B cell (primary cell): ENCODE results near the gene TSTD2. TPM values are rescaled to one million over a fixed set of nuclear protein-coding genes. Genes with fewer than 3 reads are reported as not detected.

ENCODE experiments used
- ATAC-seq: fragments of 200-7000 bp; cut with Tn5 transposase; one replicate; pipeline ENCODE4 v1.10.0; 2021; ENCODE audit warnings: low read depth, mild to moderate bottlenecking, moderate number of reproducible peaks, moderate library complexity
- CTCF ChIA-PET: fragments of 350-600 bp; sonication (Branson Sonifier 250); formaldehyde crosslinking; loops from one replicate; lab custom pipeline; 2021; ENCODE audit warnings: antibody characterized with exemption, inconsistent platforms; lab: Charles Lee
- POLR2A ChIA-PET: fragments of 350-600 bp; sonication (Branson Sonifier 250); formaldehyde crosslinking; loops from one replicate; lab custom pipeline; 2021; ENCODE audit warnings: antibody characterized with exemption; lab: Charles Lee
- DNase-seq: peaks from one replicate; pipeline ENCODE4 v3.0.0; 2013
- H2AFZ ChIP-seq: 2 replicates; pipeline ENCODE4 v1.6.1; 2012; ENCODE audit warnings: mild to moderate bottlenecking, low read depth, low read length; ENCODE audit not compliant: insufficient read depth, poor library complexity, severe bottlenecking
- H3K27ac ChIP-seq, 2 donors: 1 replicate in 1 of 2; 2 replicates in 1 of 2; pipeline ENCODE4 v1.5.1; 2012 to 2013; ENCODE audit warnings: low read length in 2 of 2, mild to moderate bottlenecking in 2 of 2, moderate library complexity in 1 of 2
- H3K27me3 ChIP-seq, 4 experiments: fragments of 200-600 bp in 1 of 4; sonication (generic) in 1 of 4; replicated peaks in 1 of 4; 1 replicate in 2 of 4; 2 replicates in 2 of 4; pipeline versions ENCODE4 v1.6.1 to v1.7.0; 2013 to 2016; ENCODE audit warnings: low read length in 3 of 4, mild to moderate bottlenecking in 2 of 4, mixed read lengths in 1 of 4, moderate library complexity in 1 of 4; ENCODE audit not compliant: insufficient read depth in 4 of 4, control insufficient read depth in 3 of 4; ENCODE audit errors: control extremely low read depth in 1 of 4
- H3K36me3 ChIP-seq, 2 experiments: replicated peaks in 1 of 2; 1 replicate in 1 of 2; 2 replicates in 1 of 2; pipeline versions ENCODE4 v1.6.1 to v1.7.1; 2013; ENCODE audit warnings: low read length in 1 of 2; ENCODE audit not compliant: insufficient read depth in 2 of 2, control insufficient read depth in 1 of 2; ENCODE audit errors: control extremely low read depth in 1 of 2, extremely low read depth in 1 of 2
- H3K4me1 ChIP-seq, 2 donors: fragments of 200-600 bp in 1 of 2; sonication (generic) in 1 of 2; 1 replicate in 1 of 2; 2 replicates in 1 of 2; pipeline versions ENCODE4 v1.5.1 to v1.6.1; 2013 to 2017; ENCODE audit warnings: low read length in 2 of 2; ENCODE audit not compliant: control insufficient read depth in 2 of 2, insufficient read depth in 2 of 2
- H3K4me2 ChIP-seq: replicated peaks from 2 replicates; pipeline ENCODE3; 2012; ENCODE audit warnings: mild to moderate bottlenecking, low read depth, low read length; ENCODE audit not compliant: poor library complexity, severe bottlenecking
- H3K4me3 ChIP-seq, 5 experiments: fragments of 200-600 bp in 1 of 5; sonication (generic) in 1 of 5; 1 replicate in 3 of 5; 2 replicates in 2 of 5; pipeline versions ENCODE4 v1.5.1 to v1.7.0; 2011 to 2016; ENCODE audit warnings: low read length in 4 of 5, mild to moderate bottlenecking in 4 of 5, low read depth in 2 of 5, control low read depth in 1 of 5, moderate library complexity in 1 of 5; ENCODE audit not compliant: insufficient read depth in 1 of 5; ENCODE audit errors: control extremely low read depth in 1 of 5, extremely low read depth in 1 of 5
- H3K79me2 ChIP-seq: fragments of 200-600 bp; sonication (generic); one replicate; pipeline ENCODE4 v1.6.0; 2016; ENCODE audit warnings: low read length; ENCODE audit not compliant: control insufficient read depth, insufficient read depth
- H3K9ac ChIP-seq: fragments of 200-600 bp; sonication (generic); 2 replicates; pipeline ENCODE4 v1.6.1; 2017; ENCODE audit warnings: mild to moderate bottlenecking, low read length, moderate library complexity
- H3K9me3 ChIP-seq, 3 donors: one replicate each; pipeline versions ENCODE4 v1.6.1 to v1.7.1; 2013; ENCODE audit warnings: low read length in 2 of 3; ENCODE audit not compliant: control insufficient read depth in 2 of 3, insufficient read depth in 1 of 3; ENCODE audit errors: control extremely low read depth in 1 of 3
- H4K20me1 ChIP-seq: 2 replicates; pipeline ENCODE4 v1.6.0; 2012; ENCODE audit warnings: mild to moderate bottlenecking, low read length; ENCODE audit not compliant: insufficient read depth, control insufficient read depth, poor library complexity, severe bottlenecking
- H3K27ac Mint-ChIP-seq: one replicate; pipeline ENCODE4 v1.8.0; 2021; ENCODE audit warnings: mixed read lengths
- H3K27me3 Mint-ChIP-seq: one replicate; pipeline ENCODE4 v1.8.0; 2021; ENCODE audit warnings: mixed read lengths
- H3K4me1 Mint-ChIP-seq: one replicate; pipeline ENCODE4 v1.8.0; 2021; ENCODE audit warnings: mixed read lengths
- H3K4me3 Mint-ChIP-seq: one replicate; pipeline ENCODE4 v1.8.0; 2021; ENCODE audit warnings: mixed read lengths
- H3K9me3 Mint-ChIP-seq: one replicate; pipeline ENCODE4 v1.8.0; 2022; ENCODE audit warnings: mixed read lengths; ENCODE audit not compliant: insufficient read depth
- CTCF ChIP-seq: fragments of 200-600 bp; IDR thresholded peaks from one replicate; pipeline ENCODE4 v1.8.0; 2022; ENCODE audit warnings: antibody characterized with exemption, mild to moderate bottlenecking
- EZH2 ChIP-seq: IDR thresholded peaks from 2 replicates; pipeline ENCODE4 v1.6.1; 2012; ENCODE audit warnings: borderline replicate concordance, low read depth, mild to moderate bottlenecking, moderate library complexity, low read length; ENCODE audit not compliant: insufficient read depth, poor library complexity, severe bottlenecking
- WGBS: methylation state at CpG from one replicate; pipeline ENCODE4 v1.1.5; 2013; ENCODE audit warnings: missing lambda C conversion rate; ENCODE audit not compliant: insufficient coverage; 5-methylcytosine and 5-hydroxymethylcytosine counted together
- intact Hi-C: fragments of 100-400 bp; cut with micrococcal nuclease; formaldehyde crosslinking; loops from one replicate; pipeline ENCODE4 v1.10.0; 2022
- polyA plus RNA-seq: library from polyadenylated mRNA; depleted of rRNA; stranded (reverse); fragments of >200 nt; gene quantifications from 2 replicates; pipeline ENCODE4 v1.2.3, GENCODE V29; 2012
- total RNA-seq, 2 donors: library from RNA; stranded (reverse); fragments of 120-200 nt in 1 of 2; gene quantifications; 1 replicate in 1 of 2; 2 replicates in 1 of 2; pipeline versions ENCODE4 v1.2.3 to v1.2.4, GENCODE V29; 2013 to 2022

The TSTD2 gene
- total and polyA plus RNA-seq, 2 donors (not counting 1 experiment from before 2014, with no cell fraction given) = 12.7 to 29.2 TPM

GRCh38 chr9:97640325-97640724, 7.2 kb upstream of the TSTD2 start:
- intact Hi-C loops = no loop called here
- no peak for ATAC-seq
- ChIA-PET CTCF (interaction anchor here (1.4 kb wide), 1 partner anchor 42 kb away, joined by 3 read pairs; no protein-coding TSS in a partner anchor), POLR2A (no interaction called here)
- H3K9me3 Mint-ChIP-seq = no peaks in the 10 kb centered on the region
- Histone ChIP-seq H3K36me3 (peaks cover 9 to 44% of the 10 kb centered on the region in 2 experiments), H3K4me3 (no peak overlapping the region), H3K9me3 (no peaks in the 10 kb centered on the region), H3K4me1 (peaks cover under 1 to 12% of the 10 kb centered on the region in 2 donors), H3K9ac (no peak overlapping the region), H3K79me2 (peaks cover 54% of the 10 kb centered on the region), H3K4me2 (no peak overlapping the region), H3K27me3 (no peaks in the 10 kb centered on the region), H2AFZ (no peak overlapping the region), H4K20me1 (peaks cover 37% of the 10 kb centered on the region), H3K27ac (no peak overlapping the region)
- H3K27ac Mint-ChIP-seq = no peak overlapping the region
- H3K4me3 Mint-ChIP-seq = no peak overlapping the region
- DNase-seq = no peak
- H3K27me3 Mint-ChIP-seq = no peaks in the 10 kb centered on the region
- H3K4me1 Mint-ChIP-seq = peaks cover 33% of the 10 kb centered on the region
- WGBS = no CpG with 5 or more reads among the region's 2 CpGs
- TF ChIP-seq CTCF (no peak), EZH2 (no peak)

GRCh38 chr9:97638666-97639065, 5.5 kb upstream of the TSTD2 start:
- peaks cover 37% of the 10 kb centered on the region for H4K20me1 ChIP-seq
- intact Hi-C loops = loop anchor here (10.0 kb wide), 1 partner anchor 1074 kb away; no protein-coding TSS in a partner anchor
- 88% methylated on average over 2 of the region's 3 CpGs for WGBS

More at GRCh38 chr9:97638666-97639065, 5.5 kb upstream of the TSTD2 start:
- H3K4me2 ChIP-seq = no peak overlapping the region
- H3K79me2 ChIP-seq = peaks cover 69% of the 10 kb centered on the region
- H3K9me3 ChIP-seq = no peaks in the 10 kb centered on the region
- no peak for ATAC-seq
- H3K4me1 ChIP-seq = peaks cover 15 to 24% of the 10 kb centered on the region in 2 donors
- no peak overlapping the region for H2AFZ ChIP-seq
- H3K36me3 ChIP-seq = peaks cover 5 to 28% of the 10 kb centered on the region in 2 experiments
- CTCF ChIA-PET = no interaction called here
- H3K4me3 ChIP-seq = no peak overlapping the region
- H3K9me3 Mint-ChIP-seq = no peaks in the 10 kb centered on the region
- H3K27ac Mint-ChIP-seq = no peak overlapping the region
- no peak for DNase-seq
- H3K27ac ChIP-seq = no peak overlapping the region
- peaks cover 45% of the 10 kb centered on the region for H3K4me1 Mint-ChIP-seq
- H3K9ac ChIP-seq = no peak overlapping the region
- H3K4me3 Mint-ChIP-seq = no peak overlapping the region
- POLR2A ChIA-PET = no interaction called here
- H3K27me3 Mint-ChIP-seq = no peaks in the 10 kb centered on the region
- H3K27me3 ChIP-seq = no peaks in the 10 kb centered on the region
- TF ChIP-seq EZH2 (no peak), CTCF (no peak)
